Endothelial cell of umbilical vein (primary cell): ENCODE data around the gene DDX51. TPM values are rescaled to one million over a fixed set of nuclear protein-coding genes. Genes with fewer than 3 reads are reported as not detected.

Experiments
- BruUV-seq: library from RNA; stranded (reverse); fragments of 400-500 nt; replicated peaks from 2 replicates; lab custom pipeline; 2021; lab: Mats Ljungman, UMichigan
- CTCF ChIA-PET: fragments of 300-600, 350-600 bp; sonication (Branson Sonifier 250); formaldehyde crosslinking; loops from one replicate; lab custom pipeline; 2021; ENCODE audit warnings: antibody characterized with exemption, inconsistent platforms; lab: Charles Lee
- POLR2A ChIA-PET: fragments of 300-600, 350-600 bp; sonication (Branson Sonifier 250); formaldehyde crosslinking; loops from one replicate; lab custom pipeline; 2021; ENCODE audit warnings: antibody characterized with exemption, inconsistent platforms; lab: Charles Lee
- DNase-seq: peaks from one replicate; pipeline ENCODE4 v3.0.0-alpha.2; 2011; ENCODE audit warnings: low read depth, low spot score
- FAIRE-seq: peaks from 2 replicates; lab custom pipeline; 2011; peaks lifted over from hg19 to GRCh38; lab: Jason Lieb, UNC
- H2AFZ ChIP-seq: 2 replicates; pipeline ENCODE4 v1.6.0; 2012; ENCODE audit warnings: low read depth, low read length, control low read depth, inconsistent platforms
- H3K27ac ChIP-seq: 2 replicates; pipeline ENCODE4 v1.5.1; 2011; ENCODE audit warnings: low read depth, mild to moderate bottlenecking, control low read depth, low read length, moderate library complexity; ENCODE audit not compliant: insufficient read depth
- H3K27me3 ChIP-seq, 2 experiments: 2 replicates each; pipeline versions ENCODE4 v1.6.0 to v1.6.1; 2011; ENCODE audit warnings: low read length in 2 of 2, mixed read lengths in 1 of 2; ENCODE audit not compliant: control insufficient read depth in 2 of 2, insufficient read depth in 2 of 2
- H3K36me3 ChIP-seq, 2 experiments: 2 replicates in 1 of 2; 3 replicates in 1 of 2; pipeline ENCODE4 v1.5.1; 2011; ENCODE audit warnings: low read length in 2 of 2, mild to moderate bottlenecking in 1 of 2, moderate library complexity in 1 of 2; ENCODE audit not compliant: control insufficient read depth in 2 of 2, insufficient read depth in 2 of 2; ENCODE audit errors: extremely low read depth in 1 of 2
- H3K4me1 ChIP-seq: 3 replicates; pipeline ENCODE4 v1.5.1; 2011; ENCODE audit warnings: mild to moderate bottlenecking, low read length; ENCODE audit not compliant: control insufficient read depth, insufficient read depth; ENCODE audit errors: extremely low read depth
- H3K4me2 ChIP-seq: 2 replicates; pipeline ENCODE4 v1.6.1; 2011; ENCODE audit warnings: low read length, control low read depth, mixed read lengths; ENCODE audit not compliant: insufficient read depth
- H3K4me3 ChIP-seq, 3 experiments: fragments of 200-600 bp in 1 of 3; sonication (generic), shearing (Covaris generic) in 1 of 3; replicated peaks in 1 of 3; 2 replicates each; pipeline ENCODE4 v1.5.1; 2011 to 2016; ENCODE audit warnings: control low read depth in 3 of 3, low read length in 3 of 3, mild to moderate bottlenecking in 2 of 3, inconsistent platforms in 1 of 3, low read depth in 1 of 3, moderate library complexity in 1 of 3; ENCODE audit not compliant: insufficient read depth in 1 of 3
- H3K79me2 ChIP-seq: 2 replicates; pipeline ENCODE4 v1.6.0; 2012; ENCODE audit warnings: low read length, inconsistent platforms; ENCODE audit not compliant: control insufficient read depth, insufficient read depth
- H3K9ac ChIP-seq: replicated peaks from 2 replicates; pipeline ENCODE3; 2011; ENCODE audit warnings: low read length, control low read depth; ENCODE audit not compliant: insufficient read depth; ENCODE audit errors: extremely low read depth
- H3K9me1 ChIP-seq: replicated peaks from 3 replicates; pipeline ENCODE4 v1.6.0; 2011; ENCODE audit warnings: mild to moderate bottlenecking, low read length; ENCODE audit not compliant: control insufficient read depth, insufficient read depth; ENCODE audit errors: extremely low read depth
- H3K9me3 ChIP-seq: replicated peaks from 2 replicates; pipeline ENCODE4 v1.5.1; 2012; ENCODE audit warnings: low read length, inconsistent platforms; ENCODE audit not compliant: control insufficient read depth, insufficient read depth
- H4K20me1 ChIP-seq: replicated peaks from 2 replicates; pipeline ENCODE3; 2011; ENCODE audit warnings: mild to moderate bottlenecking, low read length; ENCODE audit not compliant: control insufficient read depth, insufficient read depth; ENCODE audit errors: extremely low read depth
- CTCF ChIP-seq, 2 donors: IDR thresholded peaks; 1 replicate in 1 of 2; 2 replicates in 1 of 2; pipeline ENCODE4 v1.5.1; 2011; ENCODE audit warnings: low read length in 2 of 2, mild to moderate bottlenecking in 2 of 2, moderate library complexity in 2 of 2, control low read depth in 1 of 2, inconsistent platforms in 1 of 2, low read depth in 1 of 2; ENCODE audit not compliant: insufficient read depth in 1 of 2; ENCODE audit errors: extremely low read depth in 1 of 2
- EZH2 ChIP-seq: IDR thresholded peaks from 2 replicates; pipeline ENCODE4 v1.6.1; 2012; ENCODE audit warnings: borderline replicate concordance, low read depth, mild to moderate bottlenecking, moderate library complexity, low read length, inconsistent platforms; ENCODE audit not compliant: severe bottlenecking
- FOS ChIP-seq: IDR thresholded peaks from 2 replicates; pipeline ENCODE4 v1.6.1; 2011; ENCODE audit warnings: mild to moderate bottlenecking, low read length, moderate library complexity, borderline replicate concordance; ENCODE audit not compliant: insufficient read depth
- GATA2 ChIP-seq: IDR thresholded peaks from 2 replicates; pipeline ENCODE4 v1.7.0; 2011; ENCODE audit warnings: low read depth, mild to moderate bottlenecking, moderate library complexity, mixed read lengths, low read length; ENCODE audit not compliant: insufficient read length, insufficient read depth
- JUN ChIP-seq: IDR thresholded peaks from 2 replicates; pipeline ENCODE4 v1.6.1; 2011; ENCODE audit warnings: borderline replicate concordance, low read depth; ENCODE audit not compliant: insufficient read length, insufficient read depth
- MYC ChIP-seq: IDR thresholded peaks from one replicate; pipeline ENCODE4 v1.6.1; 2011; ENCODE audit warnings: mild to moderate bottlenecking, low read depth, low read length
- POLR2A ChIP-seq: IDR thresholded peaks from 2 replicates; pipeline ENCODE4 v1.6.1; 2012; ENCODE audit warnings: low read depth, mild to moderate bottlenecking, control low read depth, low read length
- POLR2AphosphoS5 ChIP-seq: IDR thresholded peaks from 2 replicates; pipeline ENCODE4 v1.6.1; 2012; ENCODE audit warnings: low read depth, mild to moderate bottlenecking, control low read depth, low read length, moderate library complexity; ENCODE audit not compliant: insufficient read depth
- dilution Hi-C: fragments of 300-500 bp; cut with MboI; formaldehyde crosslinking; loops from one replicate; pipeline ENCODE4 v1.15.0; 2019; ENCODE audit warnings: low sequenced_read_pairs; ENCODE audit not compliant: extremely low pct_ligation_motif_present
- intact Hi-C: fragments of 100-400 bp; cut with micrococcal nuclease; formaldehyde crosslinking; loops from one replicate; pipeline ENCODE4 v1.10.0; 2022
- polyA plus RNA-seq, 4 experiments: library from polyadenylated mRNA; depleted of rRNA in 3 of 4; stranded (reverse) in 3 of 4; unstranded in 1 of 4; fragments of >200 nt; gene quantifications; 2 replicates each; pipeline versions ENCODE4 v1.2.1 to v1.2.3, GENCODE V29; 2011 to 2012; ENCODE audit warnings: missing spikeins in 1 of 4
- total RNA-seq: library from RNA; stranded (reverse); gene quantifications from 2 replicates; pipeline ENCODE4 v1.2.3, GENCODE V29; 2021
- TF ChIP-seq, protein P1 (sequence below): IDR thresholded peaks from 2 replicates; pipeline ENCODE4 v1.6.1; 2011; ENCODE audit not compliant: insufficient read depth, insufficient read length

Gene DDX51
- total and polyA plus RNA-seq, 2 donors (not counting 3 experiments of a cell fraction or from before 2014, with no cell fraction given), result 11.4 to 23.5 TPM

DNA sequence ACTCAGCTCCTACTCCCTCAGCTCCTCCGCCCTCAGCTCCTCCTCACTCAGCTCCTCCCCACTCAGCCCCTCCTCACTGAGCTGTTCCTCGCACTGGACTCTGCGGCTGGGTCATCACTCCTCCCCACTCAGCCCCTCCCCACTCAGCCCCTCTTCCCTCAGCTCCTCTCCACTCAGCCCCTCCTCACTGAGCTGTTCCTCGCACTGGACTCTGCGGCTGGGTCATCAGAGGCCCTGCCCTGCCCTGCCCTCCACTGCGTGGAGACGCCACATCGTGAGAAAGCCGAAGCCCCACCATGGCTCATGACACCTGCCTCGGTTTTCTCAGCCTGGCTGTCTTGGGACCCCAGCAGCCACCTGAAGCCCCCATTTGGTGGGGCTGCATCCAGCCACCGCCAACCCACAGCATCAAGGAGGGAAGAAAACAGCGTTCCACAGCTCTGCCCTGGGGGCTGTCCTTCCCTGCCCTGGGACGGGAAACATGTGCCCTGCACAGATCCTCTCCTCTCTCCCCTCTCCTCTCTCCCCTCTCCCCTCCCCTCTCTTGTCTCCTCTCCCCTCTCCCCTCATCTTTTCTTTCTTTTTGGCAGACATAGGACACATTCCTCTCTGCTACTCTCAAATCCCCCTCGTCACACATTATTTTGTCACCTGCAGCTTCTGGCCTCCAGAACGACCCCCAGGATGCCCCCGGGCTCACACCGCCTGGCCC lies 17.8 kb upstream of the DDX51 start:
- no peak overlapping the region for H3K4me2 ChIP-seq
- no peaks in the 10 kb centered on the region for H3K4me1 ChIP-seq
- dilution Hi-C loops (no loop called here), intact Hi-C loops (no loop called here)
- no peak overlapping the region for H3K4me3 ChIP-seq
- H4K20me1 ChIP-seq, result no peaks in the 10 kb centered on the region
- no TSS peak for BruUV-seq
- FAIRE-seq (no peak), DNase-seq (no peak)
- H3K9me1 ChIP-seq, result no peaks in the 10 kb centered on the region
- no peak overlapping the region for H2AFZ ChIP-seq
- ChIA-PET CTCF (interaction anchor here (1.0 to 2.1 kb wide), 2 partner anchors 8 to 252 kb away, joined by 4 to 11 read pairs; no protein-coding TSS in a partner anchor), POLR2A (no interaction called here)
- no peaks in the 10 kb centered on the region for H3K79me2 ChIP-seq
- H3K9ac ChIP-seq, result no peak overlapping the region
- TF ChIP-seq JUN (no peak), CTCF (IDR thresholded peaks at IDR 0.05; ENCODE audit: extremely low read depth in 1 of 2, insufficient read depth in 1 of 2, low read depth in 1 of 2, low read length in 2 of 2) (no peak), GATA2 (no peak), MYC (no peak), POLR2AphosphoS5 (no peak), POLR2A (no peak), EZH2 (no peak), FOS (no peak)
- TF ChIP-seq, protein P1, sequence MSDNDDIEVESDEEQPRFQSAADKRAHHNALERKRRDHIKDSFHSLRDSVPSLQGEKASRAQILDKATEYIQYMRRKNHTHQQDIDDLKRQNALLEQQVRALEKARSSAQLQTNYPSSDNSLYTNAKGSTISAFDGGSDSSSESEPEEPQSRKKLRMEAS, result no peak
- peaks cover 0 to 2% of the 10 kb centered on the region in 2 experiments for H3K36me3 ChIP-seq
- no peaks in the 10 kb centered on the region for H3K9me3 ChIP-seq
- no peaks in the 10 kb centered on the region for H3K27me3 ChIP-seq
- no peak overlapping the region for H3K27ac ChIP-seq
